Neural progenitor cell (in vitro differentiated cells): ENCODE measurements around the gene ZBTB24. TPM values are rescaled to one million over a fixed set of nuclear protein-coding genes. Genes with fewer than 3 reads are reported as not detected.

Experiments used
- DNase-seq: peaks from one replicate; pipeline ENCODE4 v3.0.0-alpha.2; 2016; ENCODE audit warnings: low spot score
- H2AFZ ChIP-seq: fragments of 200-600 bp; sonication (generic); replicated peaks from 2 replicates; pipeline ENCODE4 v1.6.1; 2016; ENCODE audit warnings: antibody characterized with exemption
- H3F3A ChIP-seq: fragments of 200-600 bp; sonication (generic); 2 replicates; pipeline ENCODE4 v1.6.1; 2016; ENCODE audit warnings: antibody characterized with exemption, low read depth
- H3K27ac ChIP-seq: fragments of 200-600 bp; sonication (generic); 2 replicates; pipeline ENCODE4 v1.5.1; 2016; ENCODE audit warnings: mild to moderate bottlenecking
- H3K27me3 ChIP-seq: fragments of 200-600 bp; sonication (generic); 2 replicates; pipeline ENCODE4 v1.6.1; 2016; ENCODE audit warnings: mild to moderate bottlenecking, moderate library complexity
- H3K36me3 ChIP-seq: fragments of 200-600 bp; sonication (generic); 2 replicates; pipeline ENCODE4 v1.5.1; 2016
- H3K4me1 ChIP-seq: fragments of 200-600 bp; sonication (generic); 2 replicates; pipeline ENCODE4 v1.6.1; 2016; ENCODE audit warnings: mixed run types
- H3K4me2 ChIP-seq: fragments of 200-600 bp; sonication (generic); 2 replicates; pipeline ENCODE4 v1.6.1; 2016
- H3K4me3 ChIP-seq: fragments of 200-600 bp; sonication (generic); 2 replicates; pipeline ENCODE4 v1.5.1; 2016
- H3K79me2 ChIP-seq: fragments of 200-600 bp; sonication (generic); 2 replicates; pipeline ENCODE4 v1.6.1; 2016; ENCODE audit warnings: low read depth
- H3K9ac ChIP-seq: fragments of 200-600 bp; sonication (generic); 2 replicates; pipeline ENCODE4 v1.6.1; 2016
- H3K9me3 ChIP-seq: fragments of 200-600 bp; sonication (generic); 2 replicates; pipeline ENCODE4 v1.5.1; 2016; ENCODE audit warnings: low read depth
- H4K20me1 ChIP-seq: fragments of 200-600 bp; sonication (generic); 2 replicates; pipeline ENCODE4 v1.6.1; 2016; ENCODE audit warnings: low read depth
- H3K27ac Mint-ChIP-seq: 3 replicates; pipeline ENCODE4 v1.8.0; 2021; ENCODE audit warnings: mixed read lengths
- H3K27me3 Mint-ChIP-seq: 2 replicates; pipeline ENCODE4 v1.8.0; 2022; ENCODE audit warnings: low read depth, mild to moderate bottlenecking, inconsistent platforms, moderate library complexity, mixed read lengths; ENCODE audit not compliant: insufficient read depth
- H3K36me3 Mint-ChIP-seq: 3 replicates; pipeline ENCODE4 v1.8.0; 2021; ENCODE audit warnings: mixed read lengths
- H3K4me1 Mint-ChIP-seq: 3 replicates; pipeline ENCODE4 v1.8.0; 2021; ENCODE audit warnings: mixed read lengths
- H3K4me3 Mint-ChIP-seq: 3 replicates; pipeline ENCODE4 v1.8.0; 2021; ENCODE audit warnings: mild to moderate bottlenecking, moderate library complexity, mixed read lengths
- H3K9me3 Mint-ChIP-seq: 3 replicates; pipeline ENCODE4 v1.8.0; 2020; ENCODE audit warnings: mixed read lengths
- CTCF ChIP-seq: fragments of 200-600 bp; sonication (generic); IDR thresholded peaks from 2 replicates; pipeline ENCODE4 v1.5.1; 2017; ENCODE audit warnings: antibody characterized with exemption, mild to moderate bottlenecking
- EZH2 ChIP-seq: fragments of 200-600 bp; sonication (generic); IDR thresholded peaks from 2 replicates; pipeline ENCODE4 v1.6.1; 2017; ENCODE audit warnings: antibody characterized with exemption, mild to moderate bottlenecking, moderate library complexity
- EZH2phosphoT487 ChIP-seq: fragments of 200-600 bp; sonication (generic); IDR thresholded peaks from 2 replicates; pipeline ENCODE4 v1.6.1; 2017; ENCODE audit warnings: antibody characterized with exemption
- total RNA-seq: library from RNA; depleted of rRNA; stranded (reverse); fragments of >200 nt; gene quantifications from 2 replicates; pipeline ENCODE4 v1.2.3, GENCODE V29; 2015; ENCODE audit warnings: low replicate concordance

The ZBTB24 gene
- total RNA-seq, 1 donor from 2014 or later: 17.3 TPM

- Histone ChIP-seq H3K4me3 (no peak overlapping the region), H4K20me1 (peaks cover 15% of the 10 kb centered on the region), H2AFZ (no peak overlapping the region), H3K4me1 (peaks cover 28% of the 10 kb centered on the region), H3K27ac (peak overlapping the region; percentile 92), H3F3A (peaks cover 60% of the 10 kb centered on the region), H3K27me3 (no peaks in the 10 kb centered on the region), H3K79me2 (peaks cover 23% of the 10 kb centered on the region), H3K9ac (no peak overlapping the region), H3K4me2 (peak overlapping the region; percentile 45), H3K36me3 (peaks cover 17% of the 10 kb centered on the region), H3K9me3 (no peaks in the 10 kb centered on the region)
- Mint-ChIP-seq H3K36me3 (peaks cover 18% of the 10 kb centered on the region), H3K27ac (no peak overlapping the region), H3K4me3 (no peak overlapping the region), H3K9me3 (no peaks in the 10 kb centered on the region), H3K27me3 (peaks cover 15% of the 10 kb centered on the region), H3K4me1 (peaks cover 39% of the 10 kb centered on the region)
- DNase-seq: peak; percentile 62
- TF ChIP-seq EZH2: no peak
- no peak for TF ChIP-seq CTCF
- TF ChIP-seq EZH2phosphoT487: no peak
Observed at GRCh38 chr6:109460161-109460829, 22.7 kb downstream of the ZBTB24 start.

GRCh38 chr6:109458774-109459531 is 24.1 kb downstream of the ZBTB24 start:
- H3K27ac ChIP-seq: no peak overlapping the region
- H2AFZ ChIP-seq: no peak overlapping the region
- Mint-ChIP-seq H3K27ac (no peak overlapping the region), H3K4me3 (no peak overlapping the region), H3K9me3 (no peaks in the 10 kb centered on the region), H3K4me1 (peaks cover 45% of the 10 kb centered on the region), H3K36me3 (peaks cover 12% of the 10 kb centered on the region), H3K27me3 (peaks cover 15% of the 10 kb centered on the region)
- no peak overlapping the region for H3K9ac ChIP-seq
- peak; percentile 53 for DNase-seq
- peaks cover 34% of the 10 kb centered on the region for H3K4me1 ChIP-seq
- H3F3A ChIP-seq: peaks cover 71% of the 10 kb centered on the region
- peaks cover 23% of the 10 kb centered on the region for H3K79me2 ChIP-seq
- no peak for TF ChIP-seq EZH2phosphoT487
- TF ChIP-seq CTCF: no peak
- TF ChIP-seq EZH2: no peak
- H4K20me1 ChIP-seq: peaks cover 15% of the 10 kb centered on the region
- no peaks in the 10 kb centered on the region for H3K9me3 ChIP-seq
- peaks cover 5% of the 10 kb centered on the region for H3K36me3 ChIP-seq
- H3K4me2 ChIP-seq: peak overlapping the region; percentile 42
- no peaks in the 10 kb centered on the region for H3K27me3 ChIP-seq
- H3K4me3 ChIP-seq: no peak overlapping the region

- Histone ChIP-seq H3F3A (peaks cover 72% of the 10 kb centered on the region), H3K4me3 (no peak overlapping the region), H3K4me1 (peaks cover 35% of the 10 kb centered on the region), H3K36me3 (peaks cover 4% of the 10 kb centered on the region), H3K79me2 (peaks cover 24% of the 10 kb centered on the region), H3K27me3 (no peaks in the 10 kb centered on the region), H3K4me2 (peak overlapping the region; percentile 93), H3K9ac (no peak overlapping the region), H3K9me3 (no peaks in the 10 kb centered on the region), H4K20me1 (peaks cover 15% of the 10 kb centered on the region), H3K27ac (no peak overlapping the region), H2AFZ (no peak overlapping the region)
- H3K4me1 Mint-ChIP-seq: peaks cover 45% of the 10 kb centered on the region
- peak overlapping the region; percentile 14 for H3K27ac Mint-ChIP-seq
- H3K27me3 Mint-ChIP-seq: peaks cover 13% of the 10 kb centered on the region
- H3K4me3 Mint-ChIP-seq: peak overlapping the region; percentile 78
- H3K9me3 Mint-ChIP-seq: no peaks in the 10 kb centered on the region
- no peak for DNase-seq
- TF ChIP-seq CTCF (no peak), EZH2phosphoT487 (no peak), EZH2 (no peak)
- peaks cover 12% of the 10 kb centered on the region for H3K36me3 Mint-ChIP-seq
Observed at GRCh38 chr6:109457562-109457996, 25.4 kb downstream of the ZBTB24 start.
